GM19397 (cell line): Measurements from ENCODE around the gene PTPN1.

Source experiments
- ATAC-seq: cut with Tn5 transposase; IDR thresholded peaks from one replicate; pipeline ENCODE4 v1.9.1; 2021; ENCODE audit warnings: mild to moderate bottlenecking, moderate library complexity; ENCODE audit not compliant: unreplicated experiment

Gene PTPN1

GRCh38 chr20:50628853-50629669 is 118.9 kb downstream of the PTPN1 start:
- ATAC-seq = no peak

GRCh38 chr20:50629670-50630045 is 119.5 kb downstream of the PTPN1 start:
- ATAC-seq = no peak

- ATAC-seq = no peak
Measured at GRCh38 chr20:50630578-50631263, 120.5 kb downstream of the PTPN1 start.

GRCh38 chr20:50632236-50632635 is 122.1 kb downstream of the PTPN1 start:
- ATAC-seq = no peak

GRCh38 chr20:50632701-50633100 is 122.5 kb downstream of the PTPN1 start:
- no peak for ATAC-seq

- no peak for ATAC-seq
Measured at GRCh38 chr20:50633361-50633760, 123.2 kb downstream of the PTPN1 start.

GRCh38 chr20:50634191-50634590 is 124.0 kb downstream of the PTPN1 start:
- ATAC-seq = no peak
